HS-27A (cell line): Measurements from ENCODE around the gene NOTCH2.

ENCODE experiments used
- DNase-seq: peaks from one replicate; pipeline ENCODE4 v3.0.0-alpha.2; 2012; ENCODE audit warnings: low read depth, missing footprints

Gene NOTCH2

DNA sequence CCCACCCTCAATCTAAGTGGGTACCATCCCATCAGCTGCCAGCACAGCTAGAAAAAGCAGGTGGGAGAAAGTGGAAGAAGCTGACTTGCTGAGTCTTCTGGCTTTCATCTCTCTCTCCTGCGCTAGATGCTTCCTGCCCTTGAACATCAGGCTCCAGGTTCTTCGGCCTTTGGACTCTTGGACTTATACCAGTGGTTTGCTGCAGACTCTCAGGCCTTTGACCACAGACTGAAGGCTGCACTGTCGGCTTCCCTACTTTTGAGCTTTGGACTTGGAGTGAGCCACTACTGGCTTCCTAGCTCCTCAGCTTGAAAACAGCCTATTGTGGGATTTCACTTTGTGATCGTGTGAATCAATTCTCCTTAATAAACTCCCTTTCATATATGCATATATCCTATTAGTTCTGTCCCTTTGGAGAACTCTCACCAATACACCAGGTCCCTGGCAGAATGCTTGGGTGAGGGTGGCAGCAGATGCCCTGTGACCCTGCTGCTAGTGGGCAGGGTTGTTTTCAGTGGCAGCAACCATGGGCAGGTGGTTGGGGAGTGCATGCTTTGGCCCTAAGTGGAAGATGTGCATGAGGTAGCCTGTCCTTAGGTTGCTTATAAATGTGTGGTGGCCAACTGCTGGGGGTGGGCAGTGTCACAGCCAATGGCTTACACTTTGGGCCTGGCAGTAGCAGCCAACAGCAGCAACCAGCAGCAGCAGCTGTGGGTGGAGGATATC, 162.4 kb downstream of the NOTCH2 start:
- no peak for DNase-seq

DNA sequence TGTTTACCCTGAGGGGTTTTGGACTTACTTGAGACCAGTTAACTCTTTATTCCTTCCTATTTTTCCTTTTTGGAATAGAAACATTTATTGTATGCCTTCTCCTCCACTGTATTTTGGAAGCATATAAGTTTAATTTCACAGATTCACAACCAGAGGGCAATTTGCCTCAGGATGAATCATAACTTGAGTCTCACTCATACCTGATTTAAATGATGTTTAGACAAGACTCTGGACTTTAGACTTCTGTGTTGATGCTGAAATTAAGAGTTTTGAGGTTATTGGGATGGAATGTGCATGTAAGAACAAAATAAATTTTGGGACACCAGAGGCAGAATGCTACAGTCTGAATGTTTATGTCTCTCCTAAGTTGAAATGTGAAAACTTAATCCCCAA, 166.0 kb downstream of the NOTCH2 start:
- no peak for DNase-seq

DNA sequence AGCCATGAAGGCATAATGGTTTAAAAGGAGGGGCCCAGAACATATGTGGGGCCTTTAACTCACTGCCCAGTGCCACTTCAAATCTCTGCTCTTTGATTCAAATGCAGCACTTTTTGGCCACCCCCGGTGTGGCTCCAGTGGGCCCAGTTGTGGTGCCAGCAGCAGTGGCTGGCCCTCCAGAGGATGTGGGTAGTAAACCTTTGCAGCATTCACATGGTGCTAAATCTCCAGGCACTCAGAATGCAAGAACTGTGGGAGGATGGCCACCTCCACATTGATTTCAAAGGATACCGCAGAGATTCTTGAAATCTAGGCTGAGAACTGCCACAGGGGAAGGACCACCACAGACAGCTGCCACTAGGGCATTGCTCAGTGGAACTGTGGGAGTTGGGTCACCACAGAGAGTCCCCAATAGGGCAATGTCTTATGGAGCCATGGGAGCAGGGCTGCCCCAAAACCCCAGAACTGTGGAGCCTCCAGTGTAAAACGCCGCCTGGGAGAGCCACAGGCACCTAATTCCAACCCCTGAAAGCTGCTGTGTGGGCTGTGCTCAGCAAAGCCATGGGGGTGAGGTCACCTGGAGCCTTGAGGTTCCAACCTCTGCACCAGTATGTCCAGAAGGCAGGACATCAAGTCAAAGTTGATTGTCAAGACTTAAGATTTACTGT, 166.6 kb downstream of the NOTCH2 start:
- no peak for DNase-seq

DNA sequence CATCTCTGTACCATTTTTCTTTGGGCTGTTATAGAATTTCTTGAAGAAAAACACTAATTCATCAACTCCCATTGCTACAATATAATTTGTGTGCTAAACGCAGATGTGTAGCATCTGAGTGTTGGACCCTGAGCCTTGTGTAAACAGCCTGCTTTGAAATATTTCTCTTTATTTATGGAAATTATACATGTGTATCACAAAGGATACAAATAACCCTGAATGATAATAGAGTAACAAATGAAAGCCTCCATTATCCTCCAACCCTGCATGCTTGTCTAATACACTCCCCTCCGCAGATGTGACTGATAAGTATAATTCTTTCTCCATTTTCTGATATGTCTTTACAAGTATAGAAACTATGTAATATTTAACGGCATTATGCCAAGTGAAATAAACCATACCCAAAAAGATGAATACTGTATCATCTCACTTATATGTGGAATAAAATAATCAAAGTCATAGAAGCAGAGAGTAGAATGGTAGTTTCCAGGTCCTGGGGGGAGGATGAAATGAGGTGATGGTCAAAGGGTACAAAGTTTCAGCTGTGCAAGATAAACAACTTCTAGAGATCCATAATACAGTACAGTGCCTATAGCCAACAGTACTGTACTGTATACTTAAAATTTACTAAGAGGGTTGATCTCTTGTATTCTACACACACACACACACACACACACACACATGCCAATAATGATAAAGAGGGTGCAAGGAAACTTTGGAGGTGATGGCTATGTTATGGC, 170.3 kb downstream of the NOTCH2 start:
- no peak for DNase-seq

- no peak for DNase-seq
Observed at GRCh38 chr1:119898530-119898929, 170.9 kb downstream of the NOTCH2 start.

- DNase-seq = no peak
Observed at GRCh38 chr1:119896303-119896702, 173.2 kb downstream of the NOTCH2 start, which contains the start of gene ADAM30. ADAM30 (minus strand) TSS chr1:119896515; CDS start chr1:119896336, 179 bp downstream.

- DNase-seq = no peak
Observed at GRCh38 chr1:119895102-119895501, 174.4 kb downstream of the NOTCH2 start.

GRCh38 chr1:119893827-119894700, 175.4 kb downstream of the NOTCH2 start:
- DNase-seq = no peak

DNA sequence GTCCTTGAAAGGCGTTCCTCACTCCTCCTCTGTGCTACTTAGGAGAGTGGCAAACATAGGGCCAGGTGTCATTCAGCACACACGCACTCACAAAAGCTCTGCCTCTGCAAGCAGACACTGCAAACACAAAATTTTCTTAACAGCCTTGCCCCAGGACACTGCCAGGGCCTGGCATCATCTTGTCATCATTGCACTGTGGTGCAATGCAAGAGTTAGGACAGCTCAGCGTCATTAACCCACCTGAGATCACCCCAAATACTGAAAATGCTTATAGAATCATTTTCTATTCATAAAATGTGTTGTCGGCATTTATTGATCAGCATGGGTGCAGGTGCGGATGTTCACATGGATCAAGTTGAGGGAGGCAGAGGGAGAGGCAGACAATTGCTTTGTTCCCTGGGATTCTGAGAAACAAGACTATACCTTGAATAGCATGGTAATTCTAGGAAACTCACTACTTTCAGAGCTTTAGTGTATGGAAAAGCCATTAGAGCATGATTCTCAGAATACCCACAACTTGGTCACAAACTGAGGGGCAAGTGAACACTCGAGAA, 176.1 kb downstream of the NOTCH2 start:
- DNase-seq = no peak

DNA sequence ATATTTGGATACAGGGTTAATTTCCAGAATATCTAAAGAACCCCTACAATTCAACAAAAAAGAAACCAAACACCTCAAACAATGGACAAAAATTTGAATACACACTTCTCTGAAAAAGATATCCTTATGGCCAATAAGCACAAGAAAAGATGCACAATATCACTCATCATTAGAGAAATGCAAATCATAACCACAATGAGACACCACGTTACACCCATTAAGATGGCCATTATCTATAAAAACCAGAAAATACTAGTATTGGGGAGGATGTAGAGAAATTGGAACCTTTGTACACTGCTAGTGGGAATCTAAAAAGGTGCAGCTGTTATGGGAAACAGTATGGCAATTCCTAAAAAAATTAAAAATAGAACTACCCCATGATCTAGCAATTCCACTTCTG, 178.1 kb downstream of the NOTCH2 start:
- no peak for DNase-seq

DNA sequence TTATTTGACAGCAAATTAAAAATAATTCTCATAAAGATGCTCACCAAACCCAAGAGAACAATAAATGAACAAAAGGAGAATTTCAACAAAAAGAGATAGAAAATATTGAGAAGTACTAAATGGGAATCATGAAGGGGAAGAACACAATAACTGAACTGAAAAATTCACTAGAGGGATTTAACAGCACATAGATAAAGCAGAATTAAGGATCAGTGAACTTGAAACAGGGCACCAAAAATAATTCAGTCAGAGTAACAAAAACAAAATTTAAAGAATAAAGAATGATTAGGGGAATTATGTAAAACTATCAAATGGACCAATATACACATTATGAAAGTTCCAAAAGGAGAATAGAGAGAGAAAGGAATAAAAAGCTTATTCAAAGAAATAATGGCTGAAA, 181.0 kb downstream of the NOTCH2 start:
- DNase-seq = no peak

GRCh38 chr1:119887427-119887826, 182.0 kb downstream of the NOTCH2 start:
- DNase-seq = no peak

DNA sequence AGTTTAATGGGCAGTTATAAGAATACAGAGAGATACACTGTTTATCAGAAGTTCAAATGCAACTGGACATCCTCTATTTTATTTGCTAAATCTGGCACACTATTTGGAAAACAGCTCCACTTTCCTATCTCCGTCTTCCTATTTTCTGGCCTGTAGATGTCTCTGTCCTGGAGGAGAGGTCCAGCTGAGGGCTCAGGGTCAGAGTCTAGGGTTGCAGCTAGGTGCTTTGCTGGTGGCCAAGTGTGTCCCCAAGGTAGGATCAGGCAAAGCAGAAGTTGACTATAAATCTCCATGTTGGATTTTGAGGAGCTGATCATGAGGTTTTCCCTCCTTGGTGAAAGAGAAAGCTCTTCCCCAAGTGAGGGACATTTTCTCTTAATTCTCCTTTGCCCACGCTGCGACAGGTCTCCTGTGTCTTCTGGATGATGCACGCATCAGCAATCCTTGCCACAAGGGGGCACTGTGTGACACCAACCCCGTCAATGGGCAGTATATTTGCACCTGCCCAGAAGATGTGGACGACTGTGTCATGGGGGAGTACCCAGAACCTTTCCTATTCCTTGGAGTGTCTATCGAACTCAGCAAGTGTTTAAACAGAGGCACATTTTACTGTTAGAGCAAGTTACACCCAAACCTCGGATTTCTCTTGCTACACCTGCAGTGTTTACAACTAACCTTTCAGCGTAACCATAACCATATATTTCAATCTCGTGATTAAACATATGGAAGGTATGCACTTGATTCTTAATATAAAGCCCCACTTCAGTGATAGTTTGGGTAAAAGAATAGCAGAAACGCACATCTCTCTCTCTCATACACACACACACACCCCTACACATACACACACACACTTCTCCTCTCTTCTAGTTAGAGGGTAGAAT, 183.3 kb downstream of the NOTCH2 start:
- no peak for DNase-seq

DNA sequence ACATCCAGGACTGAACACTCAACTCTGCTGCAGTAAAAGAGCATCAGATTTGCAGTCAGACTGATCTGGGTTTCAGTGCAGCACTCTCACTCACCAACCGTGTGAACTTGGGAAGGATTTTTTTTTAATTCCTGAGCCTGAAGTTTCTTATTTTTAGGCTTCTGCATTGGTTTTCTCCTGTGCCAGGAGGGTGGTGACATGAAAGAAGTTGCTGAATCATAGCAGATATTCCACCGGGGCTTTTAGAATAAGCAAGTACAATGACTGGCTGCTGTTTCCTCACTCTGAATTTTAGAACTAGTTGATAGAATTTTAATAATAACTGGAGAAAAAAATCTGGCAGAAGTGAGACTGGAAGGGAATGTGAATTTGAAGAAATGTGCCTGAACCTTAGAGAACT, 184.8 kb downstream of the NOTCH2 start:
- DNase-seq = no peak

DNA sequence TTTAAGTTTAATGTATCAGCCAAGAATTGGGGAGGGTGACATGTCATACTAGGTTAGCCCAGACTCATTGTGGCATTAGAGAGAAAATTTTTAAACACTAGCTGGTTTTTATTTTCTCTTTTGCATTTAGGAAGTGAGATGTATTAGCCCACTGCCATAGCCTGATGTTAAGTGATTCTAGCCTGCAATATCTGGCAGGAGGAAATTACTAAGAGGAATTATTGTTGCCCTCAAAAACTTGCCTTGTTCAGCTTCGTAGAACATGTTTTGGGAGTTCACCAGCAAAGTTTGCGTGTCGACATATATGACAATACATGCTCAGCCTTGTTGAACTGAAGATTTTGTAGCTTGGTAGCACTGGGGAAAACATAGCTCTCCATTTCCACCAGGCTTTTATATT, 185.6 kb downstream of the NOTCH2 start:
- no peak for DNase-seq

GRCh38 chr1:119882132-119883049, 187.1 kb downstream of the NOTCH2 start:
- no peak for DNase-seq

DNA sequence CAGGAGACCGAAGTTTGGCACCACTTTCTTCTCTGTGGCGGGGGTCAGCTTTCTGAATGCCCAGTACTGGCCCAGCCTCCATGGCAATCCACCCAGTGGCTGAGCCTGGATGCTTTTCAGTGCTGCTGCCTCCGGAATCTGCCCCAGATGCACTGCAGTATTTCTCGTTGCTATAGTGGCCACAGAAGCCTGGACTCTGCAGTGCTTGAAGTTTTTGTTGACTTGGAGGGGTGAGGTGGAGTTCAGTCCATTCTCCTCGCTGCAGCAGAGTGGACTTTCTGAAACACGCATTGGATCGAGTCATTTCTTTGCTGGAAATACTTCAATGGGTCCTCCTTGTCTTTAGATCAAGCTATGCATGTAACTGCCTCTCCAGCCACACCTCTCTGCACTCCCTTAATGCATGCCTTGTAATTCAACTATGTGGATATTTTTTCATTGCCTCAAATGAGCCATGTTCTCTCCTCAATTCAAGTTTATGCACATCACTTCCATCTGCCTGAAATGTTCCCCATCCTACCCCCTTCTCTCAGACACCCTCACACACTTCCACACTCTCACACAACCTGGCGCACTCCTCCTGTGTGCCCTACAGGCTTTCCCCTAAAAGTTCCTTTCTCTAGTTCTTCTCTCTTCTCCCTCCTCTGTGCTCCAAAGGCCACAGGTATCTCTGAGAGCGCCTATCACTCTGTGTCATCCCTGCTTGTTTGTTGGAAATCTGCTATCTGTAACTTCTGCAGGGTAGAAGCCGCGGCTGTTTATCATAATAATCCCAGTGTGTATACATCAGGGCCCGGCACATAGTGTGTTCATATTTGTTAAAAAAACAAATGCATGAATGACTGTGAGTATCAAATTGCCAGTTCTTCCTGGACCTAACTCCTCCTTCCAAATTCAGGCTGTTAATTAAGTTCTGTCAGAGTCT, 189.7 kb downstream of the NOTCH2 start:
- no peak for DNase-seq

GRCh38 chr1:119878171-119878570, 191.3 kb downstream of the NOTCH2 start:
- DNase-seq = no peak

DNA sequence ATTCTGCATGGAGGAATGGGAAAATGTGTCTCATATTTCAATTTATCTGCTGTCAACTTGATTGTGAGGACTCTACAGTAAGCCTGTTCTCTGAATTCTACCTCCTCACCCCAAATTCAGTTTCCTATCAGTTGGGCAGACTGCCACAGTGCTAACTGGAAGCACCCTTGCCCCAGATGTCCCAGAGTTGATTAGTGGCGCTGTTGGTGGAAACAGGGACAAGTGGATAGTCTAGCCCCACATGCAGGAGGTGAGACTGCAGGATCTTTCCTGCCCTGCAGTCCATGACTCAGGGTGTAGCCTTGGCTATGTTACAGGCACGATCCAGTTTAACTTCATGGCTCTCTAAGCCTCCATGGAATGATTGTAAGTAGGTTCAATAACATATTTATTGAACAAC, 195.3 kb downstream of the NOTCH2 start:
- DNase-seq = no peak
